Left ventricle myocardium inferior (tissue), 1 donor: ENCODE measurements around the gene MSI2. TPM values are rescaled to one million over a fixed set of nuclear protein-coding genes. Genes with fewer than 3 reads are reported as not detected.

Source experiments
- DNase-seq: peaks from one replicate; pipeline ENCODE4 v3.0.0-alpha.2; 2020
- H3K27ac ChIP-seq: fragments of 200-600 bp; replicated peaks from 2 replicates; pipeline ENCODE4 v1.8.0; 2021
- H3K27me3 ChIP-seq: fragments of 200-600 bp; 2 replicates; pipeline ENCODE4 v1.8.0; 2021; ENCODE audit warnings: low read depth
- H3K36me3 ChIP-seq: fragments of 200-600 bp; 2 replicates; pipeline ENCODE4 v1.8.0; 2021
- H3K4me1 ChIP-seq: fragments of 200-600 bp; 2 replicates; pipeline ENCODE4 v1.8.0; 2021
- H3K4me3 ChIP-seq: fragments of 200-600 bp; 2 replicates; pipeline ENCODE4 v1.8.0; 2021; ENCODE audit warnings: mild to moderate bottlenecking, moderate library complexity
- H3K9me3 ChIP-seq: fragments of 200-600 bp; replicated peaks from 2 replicates; pipeline ENCODE4 v1.8.0; 2021
- intact Hi-C: fragments of 100-400 bp; cut with micrococcal nuclease; formaldehyde crosslinking; loops from one replicate; pipeline ENCODE4 v1.11.0; 2022
- total RNA-seq: library from RNA; stranded (reverse); fragmentation: NEBNext Ultra II Directional; extraction: Animal tissue kit (Norgen Biotek cat#: 25700); gene quantifications from one replicate; pipeline ENCODE4 v1.2.1, GENCODE V29; 2021
- TF ChIP-seq, protein P1 (sequence below): fragments of 200-600 bp; IDR thresholded peaks from 2 replicates; pipeline ENCODE4 v1.8.0; 2021; ENCODE audit warnings: antibody characterized with exemption, mild to moderate bottlenecking, borderline replicate concordance
- donor health status: DM: no; HTN: yes; CAD: no; lungs with severe emphysema.

MSI2 gene
- total RNA-seq, 1 donor from 2014 or later = 118 TPM

DNA sequence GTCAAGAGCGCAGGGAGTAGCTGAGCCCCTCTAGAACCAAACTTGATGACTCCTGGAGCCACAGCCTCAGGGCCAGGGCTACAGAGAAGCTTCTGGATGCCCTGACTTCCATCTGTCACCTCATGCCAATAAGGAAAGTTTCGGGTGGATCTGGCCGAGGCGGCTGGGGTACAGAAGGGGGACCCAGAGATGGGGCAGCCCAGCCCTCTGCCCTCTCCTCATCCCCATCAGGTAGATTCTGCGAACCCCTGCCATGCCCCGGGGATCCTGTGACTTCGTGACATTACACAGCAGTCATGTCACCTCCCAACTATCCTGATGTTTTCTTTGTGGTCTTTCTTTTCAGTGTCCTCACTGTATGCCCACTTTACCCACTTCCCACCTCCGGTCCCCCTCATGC, 374.4 kb downstream of the MSI2 start:
- intact Hi-C loops = no loop called here
- peaks cover 10% of the 10 kb centered on the region for H3K36me3 ChIP-seq

DNA sequence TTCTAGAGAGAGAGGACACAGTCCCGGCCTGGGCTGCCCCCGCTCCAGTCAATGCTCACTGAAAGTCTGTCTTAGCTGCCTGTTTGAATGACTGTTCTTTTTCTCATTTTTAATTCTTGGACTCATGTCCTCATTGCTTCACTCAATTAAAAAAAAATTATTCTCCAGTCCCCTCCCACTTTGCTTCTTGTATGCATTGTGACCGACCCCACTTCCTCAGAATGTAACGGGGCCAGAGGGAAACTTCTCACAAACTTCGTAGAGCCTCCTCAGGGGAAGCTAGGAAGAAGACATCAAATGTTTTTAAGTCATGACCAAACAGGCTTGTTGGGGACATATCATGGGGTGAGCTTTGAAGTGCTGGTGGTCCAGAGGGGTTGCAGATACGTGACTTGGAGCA, 375.5 kb downstream of the MSI2 start:
- peaks cover 3% of the 10 kb centered on the region for H3K4me1 ChIP-seq
- no peak for DNase-seq
- intact Hi-C loops = no loop called here
- no peaks in the 10 kb centered on the region for H3K27me3 ChIP-seq
- TF ChIP-seq, protein P1, sequence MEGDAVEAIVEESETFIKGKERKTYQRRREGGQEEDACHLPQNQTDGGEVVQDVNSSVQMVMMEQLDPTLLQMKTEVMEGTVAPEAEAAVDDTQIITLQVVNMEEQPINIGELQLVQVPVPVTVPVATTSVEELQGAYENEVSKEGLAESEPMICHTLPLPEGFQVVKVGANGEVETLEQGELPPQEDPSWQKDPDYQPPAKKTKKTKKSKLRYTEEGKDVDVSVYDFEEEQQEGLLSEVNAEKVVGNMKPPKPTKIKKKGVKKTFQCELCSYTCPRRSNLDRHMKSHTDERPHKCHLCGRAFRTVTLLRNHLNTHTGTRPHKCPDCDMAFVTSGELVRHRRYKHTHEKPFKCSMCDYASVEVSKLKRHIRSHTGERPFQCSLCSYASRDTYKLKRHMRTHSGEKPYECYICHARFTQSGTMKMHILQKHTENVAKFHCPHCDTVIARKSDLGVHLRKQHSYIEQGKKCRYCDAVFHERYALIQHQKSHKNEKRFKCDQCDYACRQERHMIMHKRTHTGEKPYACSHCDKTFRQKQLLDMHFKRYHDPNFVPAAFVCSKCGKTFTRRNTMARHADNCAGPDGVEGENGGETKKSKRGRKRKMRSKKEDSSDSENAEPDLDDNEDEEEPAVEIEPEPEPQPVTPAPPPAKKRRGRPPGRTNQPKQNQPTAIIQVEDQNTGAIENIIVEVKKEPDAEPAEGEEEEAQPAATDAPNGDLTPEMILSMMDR = no peak
- H3K36me3 ChIP-seq = peaks cover 10% of the 10 kb centered on the region
- no peak overlapping the region for H3K27ac ChIP-seq
- no peak overlapping the region for H3K4me3 ChIP-seq
- no peaks in the 10 kb centered on the region for H3K9me3 ChIP-seq

More for the DNA sequence above, 374.4 kb downstream of the MSI2 start:
- H3K9me3 ChIP-seq = no peaks in the 10 kb centered on the region
- H3K4me3 ChIP-seq = no peak overlapping the region
- DNase-seq = no peak
- H3K4me1 ChIP-seq = peaks cover 14% of the 10 kb centered on the region
- H3K27me3 ChIP-seq = no peaks in the 10 kb centered on the region
- no peak overlapping the region for H3K27ac ChIP-seq
- TF ChIP-seq, protein P1 = no peak

DNA sequence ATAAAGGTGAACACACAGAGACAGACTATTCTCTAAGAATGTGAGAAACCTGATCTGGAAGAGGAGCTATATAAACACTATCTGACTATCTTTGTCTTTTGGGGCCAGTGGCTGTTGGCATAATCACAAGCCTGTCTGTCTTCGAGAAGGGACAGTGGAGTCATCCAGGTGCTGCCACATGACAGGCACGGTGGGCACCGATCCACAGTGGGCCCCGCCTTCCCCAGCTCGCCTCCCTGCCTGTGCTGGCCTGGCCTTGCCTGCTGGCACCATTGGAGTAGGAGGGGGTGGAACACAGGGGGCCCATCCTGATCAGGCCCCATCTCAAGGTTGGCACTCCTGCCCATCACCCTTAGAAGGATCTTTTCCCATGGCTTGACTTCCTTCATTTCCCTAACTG, 376.0 kb downstream of the MSI2 start:
- Histone ChIP-seq H3K27ac (no peak overlapping the region), H3K27me3 (no peaks in the 10 kb centered on the region), H3K36me3 (peaks cover 8% of the 10 kb centered on the region), H3K4me3 (no peak overlapping the region), H3K9me3 (no peaks in the 10 kb centered on the region), H3K4me1 (no peaks in the 10 kb centered on the region)
- intact Hi-C loops = no loop called here
- no peak for DNase-seq
- TF ChIP-seq, protein P1 = no peak

DNA sequence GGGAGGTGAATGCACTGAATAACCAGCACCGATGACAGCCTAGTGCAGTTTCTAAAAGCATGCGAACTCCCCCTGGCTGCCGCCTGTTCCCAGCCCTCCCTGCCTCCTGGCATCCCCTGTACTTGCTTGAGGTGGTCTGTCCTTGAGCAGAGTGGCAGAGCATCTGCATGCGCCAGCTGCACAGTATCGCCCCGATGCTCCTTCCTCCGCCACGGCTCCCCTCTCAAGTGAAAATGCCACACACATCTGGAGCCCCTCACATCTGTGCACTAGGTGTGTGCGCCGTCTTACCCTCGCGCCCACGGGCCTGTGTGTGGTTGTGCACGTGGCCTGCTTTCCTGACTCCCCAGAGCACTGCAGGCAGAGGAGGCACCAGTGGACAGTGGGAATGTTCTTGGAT, 376.9 kb downstream of the MSI2 start:
- intact Hi-C loops = no loop called here
- no peak overlapping the region for H3K27ac ChIP-seq
- TF ChIP-seq, protein P1 = no peak
- DNase-seq = no peak
- no peaks in the 10 kb centered on the region for H3K4me1 ChIP-seq
- H3K4me3 ChIP-seq = no peak overlapping the region
- no peaks in the 10 kb centered on the region for H3K36me3 ChIP-seq
- H3K27me3 ChIP-seq = no peaks in the 10 kb centered on the region
- no peaks in the 10 kb centered on the region for H3K9me3 ChIP-seq

DNA sequence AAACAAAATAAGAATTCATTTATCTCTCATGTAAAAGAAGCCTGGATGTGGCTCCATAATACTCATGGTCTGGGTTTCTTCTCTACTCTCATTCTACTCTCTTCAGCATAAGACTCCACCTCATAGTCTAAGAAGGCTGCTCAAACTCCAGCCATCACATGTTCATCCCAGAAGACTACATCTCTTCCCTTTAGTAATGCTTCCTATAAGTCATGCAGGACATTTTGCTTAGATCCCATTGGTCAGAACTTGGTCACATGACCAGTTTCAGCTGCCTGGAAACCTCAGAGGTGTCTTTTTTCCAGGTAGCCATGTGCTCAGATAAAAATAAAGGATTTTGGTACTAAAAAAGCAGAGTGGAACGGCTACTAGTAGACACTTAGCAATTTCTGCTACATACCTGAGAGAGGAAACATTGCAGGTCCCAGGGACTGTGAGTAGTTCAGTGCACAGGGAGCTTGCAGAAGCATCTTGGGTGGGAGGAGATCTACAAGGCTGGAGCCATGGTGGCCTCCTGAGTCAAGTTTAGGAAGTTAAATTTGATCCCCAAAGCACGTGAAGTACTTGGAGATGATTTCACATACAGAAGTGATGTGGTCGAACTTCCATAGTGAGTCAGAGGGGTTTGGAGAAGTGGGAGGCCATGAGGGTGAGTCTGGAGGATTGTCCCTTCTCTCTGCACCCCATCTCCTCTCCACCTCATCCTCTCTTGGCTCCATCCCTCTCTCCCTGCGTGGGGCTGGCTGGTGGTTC, 378.6 kb downstream of the MSI2 start:
- DNase-seq = no peak
- Histone ChIP-seq H3K4me1 (no peaks in the 10 kb centered on the region), H3K36me3 (peaks cover 4% of the 10 kb centered on the region), H3K27me3 (no peaks in the 10 kb centered on the region), H3K4me3 (no peak overlapping the region), H3K27ac (no peak overlapping the region), H3K9me3 (no peaks in the 10 kb centered on the region)
- TF ChIP-seq, protein P1 = no peak
- intact Hi-C loops = no loop called here
